Adrenal gland (tissue), 5 donors: Measurements from ENCODE around the gene TNIP2.

Experiments used
- POLR2A ChIP-seq, 2 donors: fragments of 450-650 bp; IDR thresholded peaks; one replicate each; pipeline ENCODE4 v1.6.1; 2017; ENCODE audit warnings: antibody characterized with exemption in 2 of 2, mild to moderate bottlenecking in 2 of 2, moderate library complexity in 1 of 2
- TF ChIP-seq, protein P1 (sequence below), 6 experiments: fragments of 450-650 bp in 4 of 6; fragments of 200-600 bp in 2 of 6; sonication (generic) in 1 of 6; IDR thresholded peaks; 1 replicate in 5 of 6; 2 replicates in 1 of 6; pipeline versions ENCODE4 v1.5.1 to v1.8.0; 2016 to 2021; ENCODE audit warnings: antibody characterized with exemption in 6 of 6, mild to moderate bottlenecking in 2 of 6, moderate library complexity in 1 of 6
- donor health status: DM: no; HTN: no; CAD: no.

DNA sequence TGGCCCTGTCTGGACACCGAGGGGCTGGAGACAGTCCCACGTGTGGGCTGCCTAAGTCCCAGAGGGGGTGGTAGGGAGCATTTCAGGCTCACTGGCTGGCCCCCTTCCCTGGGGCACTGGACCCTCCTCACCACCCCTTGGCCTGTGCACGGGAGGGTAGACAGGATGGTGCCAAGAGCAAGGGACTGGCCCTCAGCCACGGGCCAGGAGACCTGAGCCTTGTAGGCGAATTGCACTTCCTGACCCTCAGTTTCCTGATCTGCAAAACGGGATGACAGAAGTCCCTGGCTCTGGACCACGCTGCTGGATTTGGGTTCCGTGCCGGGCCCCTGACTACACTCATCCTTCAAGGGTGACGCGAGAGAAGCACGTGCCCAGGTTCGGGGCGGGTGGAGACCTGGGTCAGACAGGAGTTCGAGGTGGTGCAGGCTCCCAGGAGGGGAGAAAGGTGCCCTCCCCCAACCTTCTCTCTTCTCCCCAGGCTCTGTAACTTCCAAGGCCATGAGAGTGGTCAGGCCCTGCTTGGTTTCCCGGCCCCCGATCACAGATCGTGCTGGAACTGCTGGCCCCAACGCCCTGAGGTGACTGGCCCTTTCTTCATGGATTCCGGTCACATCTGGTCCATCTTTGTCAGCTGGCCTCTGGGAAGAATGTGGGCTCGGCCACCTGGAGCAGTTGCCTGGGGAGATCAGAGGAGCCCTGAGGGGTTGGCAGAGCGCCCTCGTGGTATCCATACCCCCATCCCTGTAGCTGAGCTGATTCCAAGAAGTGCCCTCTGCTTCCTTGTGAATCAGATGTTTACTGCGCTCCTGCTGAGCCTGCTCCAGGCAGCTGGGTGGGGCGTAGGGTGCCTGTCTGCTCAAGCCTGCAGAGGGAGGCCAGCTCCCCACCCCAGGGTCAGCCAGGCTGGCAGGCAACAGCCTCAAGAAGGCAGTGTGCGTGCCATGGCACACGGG, 40.0 kb upstream of the TNIP2 start:
- TF ChIP-seq, protein P1, sequence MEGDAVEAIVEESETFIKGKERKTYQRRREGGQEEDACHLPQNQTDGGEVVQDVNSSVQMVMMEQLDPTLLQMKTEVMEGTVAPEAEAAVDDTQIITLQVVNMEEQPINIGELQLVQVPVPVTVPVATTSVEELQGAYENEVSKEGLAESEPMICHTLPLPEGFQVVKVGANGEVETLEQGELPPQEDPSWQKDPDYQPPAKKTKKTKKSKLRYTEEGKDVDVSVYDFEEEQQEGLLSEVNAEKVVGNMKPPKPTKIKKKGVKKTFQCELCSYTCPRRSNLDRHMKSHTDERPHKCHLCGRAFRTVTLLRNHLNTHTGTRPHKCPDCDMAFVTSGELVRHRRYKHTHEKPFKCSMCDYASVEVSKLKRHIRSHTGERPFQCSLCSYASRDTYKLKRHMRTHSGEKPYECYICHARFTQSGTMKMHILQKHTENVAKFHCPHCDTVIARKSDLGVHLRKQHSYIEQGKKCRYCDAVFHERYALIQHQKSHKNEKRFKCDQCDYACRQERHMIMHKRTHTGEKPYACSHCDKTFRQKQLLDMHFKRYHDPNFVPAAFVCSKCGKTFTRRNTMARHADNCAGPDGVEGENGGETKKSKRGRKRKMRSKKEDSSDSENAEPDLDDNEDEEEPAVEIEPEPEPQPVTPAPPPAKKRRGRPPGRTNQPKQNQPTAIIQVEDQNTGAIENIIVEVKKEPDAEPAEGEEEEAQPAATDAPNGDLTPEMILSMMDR (IDR thresholded peaks at IDR 0.05): no peak
- TF ChIP-seq POLR2A (IDR thresholded peaks at IDR 0.05): no peak
